AG10803 (cell line): ENCODE measurements around the gene RITA1.

Experiments
- DNase-seq: peaks from one replicate; pipeline ENCODE4 v3.0.0; 2010; ENCODE audit warnings: low read depth
- H3K4me3 ChIP-seq: 2 replicates; pipeline ENCODE4 v1.5.1; 2011; ENCODE audit warnings: mild to moderate bottlenecking, low read length, control low read depth
- CTCF ChIP-seq: conservative IDR thresholded peaks from 2 replicates; pipeline ENCODE4 v1.5.1; 2011; ENCODE audit warnings: mild to moderate bottlenecking, low read length, control low read depth, inconsistent platforms

Gene RITA1

GRCh38 chr12:113234483-113234882 lies 49.0 kb downstream of the RITA1 start:
- H3K4me3 ChIP-seq: no peak overlapping the region
- DNase-seq: no peak
- TF ChIP-seq CTCF: no peak

- no peak overlapping the region for H3K4me3 ChIP-seq
- DNase-seq: no peak
- TF ChIP-seq CTCF: no peak
Observed at GRCh38 chr12:113235976-113236375, 50.5 kb downstream of the RITA1 start.

- no peak overlapping the region for H3K4me3 ChIP-seq
- DNase-seq: no peak
- no peak for TF ChIP-seq CTCF
Observed at GRCh38 chr12:113236539-113237399, 51.2 kb downstream of the RITA1 start.

GRCh38 chr12:113237748-113238147 lies 52.2 kb downstream of the RITA1 start:
- DNase-seq: no peak
- no peak overlapping the region for H3K4me3 ChIP-seq
- no peak for TF ChIP-seq CTCF

- TF ChIP-seq CTCF: no peak
- DNase-seq: no peak
- no peak overlapping the region for H3K4me3 ChIP-seq
Observed at GRCh38 chr12:113238309-113238708, 52.8 kb downstream of the RITA1 start.

- TF ChIP-seq CTCF: no peak
- H3K4me3 ChIP-seq: no peak overlapping the region
- DNase-seq: no peak
Observed at GRCh38 chr12:113239288-113239771, 53.8 kb downstream of the RITA1 start.

GRCh38 chr12:113239811-113240331 lies 54.4 kb downstream of the RITA1 start:
- no peak overlapping the region for H3K4me3 ChIP-seq
- TF ChIP-seq CTCF: no peak
- DNase-seq: no peak
